ENCODE data around the gene VWA8.

GRCh38 chr13:41639237-41639904, 321.5 kb downstream of the VWA8 start:
- TF ChIP-seq POLR2AphosphoS5 (IDR thresholded peaks at IDR 0.05; ENCODE audit: low read depth, low read length) (no peak), SIN3A (IDR thresholded peaks at IDR 0.05; ENCODE audit: borderline replicate concordance, insufficient read depth, low read length) (no peak), REST (IDR thresholded peaks at IDR 0.05; ENCODE audit: insufficient read depth in 1 of 2, low read depth in 2 of 2, low read length in 2 of 2) (no peak), TAF1 (IDR thresholded peaks at IDR 0.05; ENCODE audit: borderline replicate concordance, insufficient read depth, low read length) (no peak), FOXP2 (optimal IDR thresholded peaks at IDR 0.05; ENCODE audit: borderline replicate concordance, extremely low read depth, extremely low read length, insufficient read depth) (no peak)
